A549 (cell line): ENCODE data around the gene MCCC1.

Source experiments
- BHLHE40 ChIP-seq: IDR thresholded peaks from 2 replicates; pipeline ENCODE4 v1.6.1; 2012; ENCODE audit warnings: low read depth, low read length, inconsistent platforms
- CEBPB ChIP-seq, 2 experiments: fragments of >200 bp in 1 of 2; sonication (Bioruptor Twin) in 1 of 2; formaldehyde crosslinking in 1 of 2; IDR thresholded peaks; 2 replicates each; pipeline ENCODE4 v1.6.1; 2012 to 2016
- CTCF ChIP-seq: fragments of >200 bp; sonication (Bioruptor Twin); formaldehyde crosslinking; IDR thresholded peaks from 3 replicates; pipeline ENCODE4 v1.5.1; 2016
- EHMT2 ChIP-seq: fragments of 200-600 bp; sonication (generic); IDR thresholded peaks from 2 replicates; pipeline ENCODE4 v1.6.1; 2016; ENCODE audit warnings: antibody characterized with exemption, low read depth, mild to moderate bottlenecking, moderate library complexity
- MAFK ChIP-seq: fragments of 450-650 bp; IDR thresholded peaks from 2 replicates; pipeline ENCODE4 v1.6.1; 2014; ENCODE audit not compliant: partially characterized antibody
- PHF8 ChIP-seq: fragments of 200-600 bp; sonication (generic); IDR thresholded peaks from 2 replicates; pipeline ENCODE4 v1.6.1; 2016; ENCODE audit warnings: low read depth, mild to moderate bottlenecking, antibody characterized with exemption, moderate library complexity, borderline replicate concordance

GRCh38 chr3:183128709-183129108 lies 29.4 kb upstream of the MCCC1 start:
- TF ChIP-seq CTCF (no peak), EHMT2 (no peak), BHLHE40 (no peak), MAFK (no peak), PHF8 (no peak), CEBPB (IDR thresholded peaks at IDR 0.05) (no peak)
